CD4-positive, alpha-beta T cell treated with Interleukin-17A for 1 hour (primary cell): ENCODE data around the gene AATK.
"Not testable (repeated sequence)": the region's sequence is repeated elsewhere in the genome, so short reads cannot be mapped to it uniquely, and the experiment has no call there.

ENCODE experiments used
- DNase-seq: peaks from one replicate; pipeline ENCODE4 v3.0.0-alpha.2; 2020

Gene AATK

DNA sequence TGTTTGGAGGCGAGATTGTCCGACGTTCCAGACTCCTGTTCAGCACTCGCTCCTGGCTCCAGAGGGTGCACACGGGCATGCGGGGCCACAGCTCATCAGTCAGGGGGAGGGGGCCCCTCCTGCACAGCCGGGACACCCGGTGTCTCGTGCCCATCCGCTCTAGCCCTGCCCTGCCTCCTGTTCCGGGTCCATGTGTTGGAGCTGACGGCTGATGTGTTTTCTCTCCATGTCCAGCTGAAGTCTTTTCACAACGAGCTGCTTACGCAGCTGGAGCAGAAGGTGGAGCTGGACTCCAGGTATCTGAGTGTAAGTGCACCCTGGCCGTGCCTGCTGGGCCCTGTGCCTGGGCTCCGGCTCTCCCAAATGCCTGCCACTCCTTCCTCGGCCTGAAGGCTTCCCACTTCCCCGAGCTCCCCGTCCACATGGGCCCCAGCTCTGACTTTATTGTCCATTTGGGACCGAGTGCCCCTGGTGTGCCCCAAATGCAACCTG, 80.6 kb downstream of the AATK start:
- no peak for DNase-seq

- DNase-seq = no peak
Measured at GRCh38 chr17:81084680-81085419, 81.2 kb downstream of the AATK start.

DNA sequence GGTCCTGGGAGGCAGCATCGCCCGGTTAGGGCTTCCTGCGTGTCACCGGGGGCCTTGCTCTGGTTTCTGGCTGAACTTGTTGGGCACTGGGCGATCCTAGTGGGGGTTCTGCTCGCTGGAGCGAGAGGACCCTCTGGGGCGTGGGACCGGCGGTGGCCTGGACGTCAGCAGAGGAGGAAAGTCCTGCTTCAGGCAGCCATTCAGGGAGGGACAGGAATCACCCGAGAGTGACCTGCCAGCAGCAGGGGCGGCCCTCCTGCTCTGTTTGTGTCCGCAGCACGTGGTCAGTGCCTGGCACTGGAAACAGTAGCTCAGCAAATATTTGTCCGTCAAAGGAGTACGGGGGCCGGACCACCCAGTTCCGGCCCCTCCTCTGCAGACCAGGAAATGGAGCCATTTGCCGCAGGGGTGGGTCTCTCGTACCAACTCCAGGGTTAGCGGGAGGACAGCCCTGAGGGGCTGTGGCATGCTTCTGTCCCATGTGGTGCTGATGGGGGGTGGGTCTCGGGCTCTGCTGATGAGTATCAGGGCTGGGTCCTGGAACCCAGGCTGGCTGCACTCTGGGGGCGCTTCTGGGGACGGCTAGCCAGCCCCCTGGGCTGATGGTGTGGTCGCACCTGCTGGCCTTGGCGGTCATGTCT, 82.8 kb downstream of the AATK start:
- no peak for DNase-seq

GRCh38 chr17:81082177-81083073, 83.6 kb downstream of the AATK start:
- no peak for DNase-seq

- no peak for DNase-seq
Measured at GRCh38 chr17:81081222-81082176, 84.5 kb downstream of the AATK start.

DNA sequence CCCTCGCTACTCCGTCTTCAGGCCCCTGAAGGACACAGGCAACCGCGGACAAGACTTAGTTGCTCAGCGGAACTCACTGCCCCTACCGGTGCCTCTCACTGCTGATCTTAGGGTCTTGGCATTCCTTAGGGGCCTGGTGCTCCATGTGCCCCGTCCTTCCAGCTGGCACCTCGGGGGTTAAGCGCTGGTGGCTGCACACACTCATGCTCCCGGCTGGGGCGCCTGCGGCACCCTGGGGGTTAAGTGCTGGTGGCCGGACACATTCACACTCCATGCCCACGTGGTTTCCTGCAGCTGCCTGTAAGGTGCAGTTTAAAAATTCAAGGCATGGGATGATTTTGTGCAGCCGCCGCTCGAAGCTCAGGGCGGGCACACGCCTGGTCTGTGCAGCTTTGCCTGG, 86.0 kb downstream of the AATK start:
- no peak for DNase-seq

DNA sequence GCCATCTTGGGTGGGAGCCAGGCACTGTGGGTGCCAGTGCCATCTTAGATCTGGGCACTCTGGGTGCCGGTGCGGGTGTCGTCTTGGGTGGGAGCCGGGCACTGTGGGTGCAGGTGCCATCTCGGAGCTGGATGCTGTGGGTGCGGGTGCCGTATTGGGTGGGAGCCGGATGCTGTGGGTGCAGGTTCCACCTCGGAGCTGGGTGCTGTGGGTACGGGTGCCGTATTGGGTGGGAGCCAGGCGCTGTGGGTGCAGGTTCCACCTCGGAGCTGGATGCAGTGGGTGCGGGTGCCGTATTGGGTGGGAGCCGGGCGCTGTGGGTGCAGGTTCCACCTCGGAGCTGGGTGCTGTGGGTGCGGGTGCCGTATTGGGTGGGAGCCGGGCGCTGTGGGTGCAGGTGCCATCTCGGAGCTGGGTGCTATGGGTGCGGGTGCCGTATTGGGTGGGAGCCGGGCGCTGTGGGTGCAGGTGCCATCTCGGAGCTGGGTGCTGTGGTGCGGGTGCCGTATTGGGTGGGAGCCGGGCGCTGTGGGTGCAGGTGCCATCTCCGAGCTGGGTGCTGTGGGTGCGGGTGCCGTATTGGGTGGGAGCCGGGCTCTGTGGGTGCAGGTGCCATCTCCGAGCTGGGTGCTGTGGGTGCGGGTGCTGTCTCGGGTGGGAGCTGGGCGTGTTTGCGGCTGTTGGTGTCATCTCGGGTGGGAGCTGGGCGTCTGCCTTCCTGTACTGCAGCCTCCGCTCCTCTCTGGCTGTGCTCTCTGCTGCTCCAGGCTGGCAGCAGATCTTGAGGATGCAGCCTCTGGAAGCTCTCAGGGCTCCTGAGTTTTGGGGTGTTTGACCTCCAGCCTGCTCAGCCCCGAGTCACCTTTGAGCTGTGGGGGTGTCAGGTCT, 87.8 kb downstream of the AATK start:
- not testable (repeated sequence) for DNase-seq

- DNase-seq = no peak
Measured at GRCh38 chr17:81076141-81076679, 89.8 kb downstream of the AATK start.

DNA sequence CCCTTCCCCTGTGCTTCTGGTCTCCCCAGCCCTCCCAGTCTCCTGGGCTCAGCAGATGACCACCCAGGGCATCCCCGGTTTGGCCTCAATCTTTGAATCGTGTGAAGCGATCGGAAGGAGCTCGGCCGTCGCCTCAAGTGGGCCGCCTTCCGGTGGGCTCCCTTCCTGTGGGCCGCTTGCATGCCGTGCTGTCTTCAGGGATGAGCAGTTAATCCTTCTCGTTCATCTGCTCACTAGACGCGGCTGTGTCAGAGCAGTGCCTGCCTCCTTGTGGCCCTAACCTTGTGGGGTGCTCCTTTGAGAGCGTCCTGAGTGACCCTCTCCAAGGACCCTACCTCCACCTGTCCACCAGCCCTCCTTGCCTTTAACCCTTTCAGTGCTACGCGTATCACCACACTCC, 90.7 kb downstream of the AATK start:
- no peak for DNase-seq

- DNase-seq = no peak
Measured at GRCh38 chr17:81074875-81075274, 91.1 kb downstream of the AATK start.

- DNase-seq = no peak
Measured at GRCh38 chr17:81073967-81074839, 91.8 kb downstream of the AATK start.

DNA sequence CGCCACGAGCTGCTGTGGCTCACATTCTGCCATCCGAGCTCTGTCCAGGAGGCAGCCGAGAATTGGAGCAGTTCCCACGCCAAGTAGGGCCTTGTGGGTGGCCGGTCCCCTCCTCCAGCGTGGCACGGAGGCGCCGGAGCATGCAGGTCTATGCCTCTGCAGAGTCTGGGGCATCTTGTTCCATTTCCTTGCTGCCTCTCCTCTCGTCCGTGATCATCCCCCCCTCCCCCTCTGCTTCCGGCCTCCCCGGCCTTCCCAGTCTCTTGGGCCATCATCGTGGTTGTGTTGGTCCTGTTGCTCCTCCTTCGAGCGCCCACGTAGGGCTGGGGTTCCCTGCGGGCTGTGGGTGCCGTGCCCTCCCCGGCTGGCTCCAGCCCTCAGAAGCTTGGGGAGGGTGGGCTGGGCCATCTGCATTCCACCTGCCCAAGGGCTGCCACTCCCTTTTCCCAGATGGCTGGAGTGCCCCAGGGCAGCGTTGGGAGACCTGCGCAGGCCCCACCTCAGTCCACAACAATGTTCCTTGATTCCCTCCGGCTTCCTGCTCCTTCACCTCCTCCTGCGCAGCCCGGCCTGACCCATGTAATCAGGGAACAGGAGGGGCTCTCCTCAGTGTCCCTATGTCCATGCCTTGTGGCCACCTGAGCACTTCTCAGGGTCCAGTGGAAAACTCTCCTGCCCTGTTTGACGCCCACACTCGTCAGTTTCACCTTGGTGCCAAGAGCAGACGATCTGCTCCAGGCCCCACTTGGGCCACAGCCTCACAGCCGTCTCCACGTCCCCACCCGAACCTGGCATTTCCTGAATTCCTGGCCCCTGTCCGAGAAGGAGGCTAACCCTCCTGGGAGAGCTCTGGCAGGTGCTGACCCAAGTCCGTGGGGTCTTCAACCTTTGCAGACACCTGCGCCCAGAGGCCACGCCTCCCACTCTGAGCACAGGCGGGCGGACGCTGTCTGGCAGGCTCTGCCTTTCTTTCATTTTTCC, 94.0 kb downstream of the AATK start:
- DNase-seq = no peak

DNA sequence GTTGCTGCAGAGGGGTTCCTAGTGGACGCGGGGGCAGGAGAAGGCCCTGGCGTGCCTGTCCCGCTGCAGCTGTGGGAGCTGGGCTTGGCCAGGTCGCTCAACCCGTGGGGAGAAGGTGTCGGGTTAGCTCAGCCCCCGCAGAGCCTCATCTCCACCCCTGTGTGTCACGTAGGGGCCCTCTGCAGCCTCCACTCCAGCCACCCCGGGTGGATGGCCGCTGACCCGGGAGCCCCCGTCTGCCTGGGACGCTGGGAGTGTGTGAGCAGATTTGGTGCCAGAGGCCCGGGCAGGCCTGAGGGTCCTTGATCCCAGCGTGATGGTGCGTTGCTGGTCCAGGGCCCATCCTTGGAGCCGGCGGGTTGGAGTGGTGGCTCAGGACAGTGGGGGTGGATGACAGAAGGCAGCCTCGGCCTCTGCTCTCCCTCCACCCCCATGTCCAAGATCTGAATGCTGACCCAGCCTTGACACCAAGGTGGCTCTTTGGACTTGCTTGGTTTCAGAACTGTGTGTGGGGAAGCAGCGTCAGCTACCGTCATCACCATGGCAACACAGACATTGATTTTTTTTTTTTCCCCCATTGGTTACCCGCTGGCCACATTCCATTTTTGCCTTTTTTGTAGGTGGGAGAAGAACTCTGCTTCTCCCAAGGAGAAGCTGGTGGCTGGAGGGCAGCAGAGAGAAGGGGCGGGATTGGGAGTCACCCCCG, 95.3 kb downstream of the AATK start:
- no peak for DNase-seq

DNA sequence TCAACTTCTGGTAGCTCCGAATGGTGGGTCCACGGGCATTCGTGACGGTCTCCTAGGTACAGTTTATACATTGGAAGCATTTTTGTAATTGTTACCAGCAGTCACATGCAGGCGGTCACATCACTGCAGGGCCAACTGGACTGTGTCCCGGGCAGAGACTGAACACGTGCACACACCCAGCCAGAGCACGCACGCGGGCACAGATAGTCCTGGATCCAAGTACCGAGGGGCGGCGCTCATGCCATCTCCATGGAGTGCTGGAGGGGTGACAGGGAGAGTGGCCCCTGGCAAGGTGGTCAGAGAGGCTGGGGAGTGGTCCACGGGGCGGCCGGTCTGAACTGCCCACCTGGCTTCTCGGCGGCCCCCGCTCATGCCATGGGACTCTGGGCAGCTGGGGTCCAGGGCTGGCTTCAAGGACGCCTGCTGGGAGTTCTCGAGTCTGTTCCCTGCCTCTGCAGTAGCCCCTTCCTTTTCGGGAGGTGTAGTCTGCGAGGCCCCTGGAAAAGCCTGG, 96.8 kb downstream of the AATK start:
- DNase-seq = no peak

GRCh38 chr17:81068411-81069134, 97.4 kb downstream of the AATK start:
- no peak for DNase-seq

DNA sequence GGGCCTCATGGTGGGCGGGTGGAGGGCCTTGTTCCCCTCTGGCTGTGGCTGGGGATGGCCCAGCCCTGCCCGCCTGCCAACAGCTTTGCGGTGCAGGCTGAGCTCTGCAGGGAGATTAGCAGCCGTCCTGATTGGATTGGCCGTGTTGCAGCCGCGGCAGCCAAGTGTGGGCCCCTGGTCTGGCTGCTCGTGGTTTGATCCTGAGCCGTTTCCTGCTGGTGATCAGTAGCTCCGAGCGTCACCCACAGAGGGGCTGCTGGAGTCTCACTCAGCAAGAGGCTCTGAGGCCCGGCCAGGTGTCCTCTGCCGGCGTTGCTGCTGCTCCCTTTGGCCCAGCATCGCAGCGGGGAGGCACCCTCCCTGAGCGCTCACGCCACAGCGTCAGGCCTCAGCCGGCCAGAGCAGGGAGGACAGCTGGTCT, 98.6 kb downstream of the AATK start:
- DNase-seq = no peak
